ENCODE results near the gene ARHGAP24. TPM values are rescaled to one million over a fixed set of nuclear protein-coding genes. Genes with fewer than 3 reads are reported as not detected.

Gene ARHGAP24
- total RNA-seq, 1 donor: 52.5 TPM

DNA sequence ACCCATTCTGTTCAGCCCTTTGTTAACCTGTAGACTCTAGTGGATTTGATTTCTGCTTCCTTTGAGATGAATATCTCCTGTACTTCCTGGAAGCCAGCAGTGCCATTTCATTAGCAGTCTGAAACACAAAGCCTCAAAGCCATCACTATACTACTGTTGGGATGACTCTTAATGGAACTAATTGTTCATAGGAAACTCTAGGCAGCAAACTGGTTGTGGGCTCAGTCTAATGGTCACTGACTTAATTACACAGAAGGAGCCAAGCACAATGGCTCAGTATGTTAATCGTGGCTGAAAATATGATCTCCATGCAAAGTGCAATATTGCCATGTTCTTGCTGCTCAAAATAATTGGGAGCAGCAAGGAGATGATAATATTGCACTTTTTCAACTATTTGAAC, 262.3 kb downstream of the ARHGAP24 start:
- H2AFZ ChIP-seq (ENCODE audit: low read length): no peak overlapping the region
- H3K4me1 ChIP-seq (ENCODE audit: insufficient read depth, low read length): peaks cover 16% of the 10 kb centered on the region
- no peaks in the 10 kb centered on the region for H3K9me3 ChIP-seq (ENCODE audit: low read depth, low read length)
- no peaks in the 10 kb centered on the region for H3K27me3 ChIP-seq (ENCODE audit: insufficient read depth, low read length)
- H3K36me3 ChIP-seq (ENCODE audit: insufficient read depth, low read length): no peaks in the 10 kb centered on the region
- no peak overlapping the region for H3K27ac ChIP-seq (ENCODE audit: low read depth, low read length)
- H3K4me3 ChIP-seq (ENCODE audit: insufficient read depth, low read length): no peak overlapping the region
- no peaks in the 10 kb centered on the region for H4K20me1 ChIP-seq (ENCODE audit: insufficient read depth, low read length)
- H3K79me2 ChIP-seq (ENCODE audit: insufficient read depth, low read length): no peaks in the 10 kb centered on the region
- no peak overlapping the region for H3K4me2 ChIP-seq (ENCODE audit: insufficient read depth, low read length)
- DNase-seq (ENCODE audit: insufficient read length, low spot score, missing footprints): no peak
- TF ChIP-seq, protein P1, sequence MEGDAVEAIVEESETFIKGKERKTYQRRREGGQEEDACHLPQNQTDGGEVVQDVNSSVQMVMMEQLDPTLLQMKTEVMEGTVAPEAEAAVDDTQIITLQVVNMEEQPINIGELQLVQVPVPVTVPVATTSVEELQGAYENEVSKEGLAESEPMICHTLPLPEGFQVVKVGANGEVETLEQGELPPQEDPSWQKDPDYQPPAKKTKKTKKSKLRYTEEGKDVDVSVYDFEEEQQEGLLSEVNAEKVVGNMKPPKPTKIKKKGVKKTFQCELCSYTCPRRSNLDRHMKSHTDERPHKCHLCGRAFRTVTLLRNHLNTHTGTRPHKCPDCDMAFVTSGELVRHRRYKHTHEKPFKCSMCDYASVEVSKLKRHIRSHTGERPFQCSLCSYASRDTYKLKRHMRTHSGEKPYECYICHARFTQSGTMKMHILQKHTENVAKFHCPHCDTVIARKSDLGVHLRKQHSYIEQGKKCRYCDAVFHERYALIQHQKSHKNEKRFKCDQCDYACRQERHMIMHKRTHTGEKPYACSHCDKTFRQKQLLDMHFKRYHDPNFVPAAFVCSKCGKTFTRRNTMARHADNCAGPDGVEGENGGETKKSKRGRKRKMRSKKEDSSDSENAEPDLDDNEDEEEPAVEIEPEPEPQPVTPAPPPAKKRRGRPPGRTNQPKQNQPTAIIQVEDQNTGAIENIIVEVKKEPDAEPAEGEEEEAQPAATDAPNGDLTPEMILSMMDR (IDR thresholded peaks at IDR 0.05; ENCODE audit: extremely low read depth, low read depth, low read length): no peak

DNA sequence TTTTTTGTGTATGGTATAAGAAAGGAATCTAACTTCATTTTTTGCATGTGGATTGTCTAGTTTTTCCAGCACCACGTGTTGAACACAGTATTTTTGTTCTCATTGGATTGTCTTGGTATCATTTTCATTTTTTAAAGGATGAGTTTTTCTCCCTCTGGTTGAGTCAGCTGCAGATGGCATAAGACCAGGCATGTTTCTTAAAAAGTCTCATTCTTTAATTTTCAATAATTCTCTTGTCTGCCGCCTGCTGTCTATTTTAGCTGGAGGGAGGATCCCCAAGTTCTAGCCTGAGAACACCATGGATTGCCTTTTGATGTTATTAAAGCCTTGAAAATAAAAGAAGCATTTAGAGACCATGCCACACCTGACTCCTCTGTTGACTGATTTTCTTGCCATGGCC, 263.8 kb downstream of the ARHGAP24 start:
- no peaks in the 10 kb centered on the region for H3K36me3 ChIP-seq (ENCODE audit: insufficient read depth, low read length)
- no peaks in the 10 kb centered on the region for H4K20me1 ChIP-seq (ENCODE audit: insufficient read depth, low read length)
- no peak overlapping the region for H3K4me3 ChIP-seq (ENCODE audit: insufficient read depth, low read length)
- TF ChIP-seq, protein P1 (IDR thresholded peaks at IDR 0.05; ENCODE audit: extremely low read depth, low read depth, low read length): no peak
- no peaks in the 10 kb centered on the region for H3K27me3 ChIP-seq (ENCODE audit: insufficient read depth, low read length)
- no peaks in the 10 kb centered on the region for H3K79me2 ChIP-seq (ENCODE audit: insufficient read depth, low read length)
- peaks cover 22% of the 10 kb centered on the region for H3K4me1 ChIP-seq (ENCODE audit: insufficient read depth, low read length)
- H3K27ac ChIP-seq (ENCODE audit: low read depth, low read length): no peak overlapping the region
- H3K4me2 ChIP-seq (ENCODE audit: insufficient read depth, low read length): no peak overlapping the region
- DNase-seq (ENCODE audit: insufficient read length, low spot score, missing footprints): no peak
- no peak overlapping the region for H2AFZ ChIP-seq (ENCODE audit: low read length)
- no peaks in the 10 kb centered on the region for H3K9me3 ChIP-seq (ENCODE audit: low read depth, low read length)

DNA sequence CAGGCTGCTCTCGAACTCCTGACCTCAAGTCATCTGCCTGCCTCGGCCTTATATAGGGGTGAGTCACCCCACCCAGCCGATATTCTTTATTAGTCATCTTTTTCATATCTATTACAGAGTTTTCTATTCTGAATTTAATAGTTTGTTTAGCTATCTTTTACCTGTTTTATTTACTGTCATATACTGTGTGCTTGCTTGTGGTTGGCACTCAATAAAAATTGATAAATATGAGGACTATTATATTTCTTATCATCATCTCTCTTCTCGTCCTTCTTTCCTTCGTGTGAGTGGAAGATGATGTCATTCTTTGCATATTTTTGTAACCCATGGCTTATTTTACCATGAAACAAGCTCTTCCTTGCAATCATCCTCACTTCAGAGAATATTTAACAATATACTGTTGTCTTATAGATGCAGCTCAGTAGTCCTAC, 265.5 kb downstream of the ARHGAP24 start:
- Histone ChIP-seq H3K36me3 (ENCODE audit: insufficient read depth, low read length) (no peaks in the 10 kb centered on the region), H3K4me2 (ENCODE audit: insufficient read depth, low read length) (peak overlapping the region; percentile 8), H3K4me3 (ENCODE audit: insufficient read depth, low read length) (no peak overlapping the region), H4K20me1 (ENCODE audit: insufficient read depth, low read length) (no peaks in the 10 kb centered on the region), H2AFZ (ENCODE audit: low read length) (no peak overlapping the region), H3K27ac (ENCODE audit: low read depth, low read length) (peak overlapping the region; percentile 29), H3K27me3 (ENCODE audit: insufficient read depth, low read length) (no peaks in the 10 kb centered on the region), H3K9me3 (ENCODE audit: low read depth, low read length) (no peaks in the 10 kb centered on the region), H3K4me1 (ENCODE audit: insufficient read depth, low read length) (peaks cover 30% of the 10 kb centered on the region), H3K79me2 (ENCODE audit: insufficient read depth, low read length) (no peaks in the 10 kb centered on the region)
- TF ChIP-seq, protein P1 (IDR thresholded peaks at IDR 0.05; ENCODE audit: extremely low read depth, low read depth, low read length): no peak
- DNase-seq (ENCODE audit: insufficient read length, low spot score, missing footprints): no peak

DNA sequence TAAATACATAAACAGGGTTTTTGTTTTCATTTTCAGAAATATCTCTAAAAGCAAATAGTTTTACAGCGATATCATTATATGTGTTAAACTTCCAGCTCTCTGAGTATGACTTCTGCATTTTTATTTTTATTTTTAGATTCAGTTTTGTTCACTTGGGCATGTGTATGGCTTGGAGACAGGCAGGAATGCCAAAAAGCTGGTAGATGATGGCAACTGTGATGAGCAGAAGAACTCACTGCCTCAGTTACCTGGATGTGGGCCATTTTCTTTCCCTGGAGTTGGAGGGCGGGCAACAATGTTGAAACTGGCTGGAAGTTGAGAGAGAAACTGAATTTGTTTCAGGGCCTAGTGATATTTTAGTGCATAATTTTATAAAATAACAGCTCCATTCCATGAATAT, 266.4 kb downstream of the ARHGAP24 start:
- Histone ChIP-seq H3K4me1 (ENCODE audit: insufficient read depth, low read length) (peaks cover 30% of the 10 kb centered on the region), H3K27me3 (ENCODE audit: insufficient read depth, low read length) (no peaks in the 10 kb centered on the region), H3K4me2 (ENCODE audit: insufficient read depth, low read length) (no peak overlapping the region), H3K79me2 (ENCODE audit: insufficient read depth, low read length) (no peaks in the 10 kb centered on the region), H2AFZ (ENCODE audit: low read length) (peak overlapping the region; percentile 62), H3K36me3 (ENCODE audit: insufficient read depth, low read length) (no peaks in the 10 kb centered on the region), H3K27ac (ENCODE audit: low read depth, low read length) (peak overlapping the region; percentile 29), H3K4me3 (ENCODE audit: insufficient read depth, low read length) (no peak overlapping the region), H3K9me3 (ENCODE audit: low read depth, low read length) (no peaks in the 10 kb centered on the region), H4K20me1 (ENCODE audit: insufficient read depth, low read length) (no peaks in the 10 kb centered on the region)
- TF ChIP-seq, protein P1 (IDR thresholded peaks at IDR 0.05; ENCODE audit: extremely low read depth, low read depth, low read length): no peak
- no peak for DNase-seq (ENCODE audit: insufficient read length, low spot score, missing footprints)
